DND-41 (cell line): Measurements from ENCODE around the gene BAHCC1.

Experiments used
- CTCF ChIP-seq: IDR thresholded peaks from 2 replicates; pipeline ENCODE4 v1.5.1; 2012; ENCODE audit warnings: borderline replicate concordance, low read length, moderate library complexity, mild to moderate bottlenecking; ENCODE audit not compliant: poor library complexity, severe bottlenecking; ENCODE audit errors: extremely low read depth
- EZH2 ChIP-seq: IDR thresholded peaks from 3 replicates; pipeline ENCODE4 v1.6.1; 2012; ENCODE audit warnings: borderline replicate concordance, low read depth, mild to moderate bottlenecking, moderate library complexity, low read length, inconsistent platforms; ENCODE audit not compliant: severe bottlenecking

DNA sequence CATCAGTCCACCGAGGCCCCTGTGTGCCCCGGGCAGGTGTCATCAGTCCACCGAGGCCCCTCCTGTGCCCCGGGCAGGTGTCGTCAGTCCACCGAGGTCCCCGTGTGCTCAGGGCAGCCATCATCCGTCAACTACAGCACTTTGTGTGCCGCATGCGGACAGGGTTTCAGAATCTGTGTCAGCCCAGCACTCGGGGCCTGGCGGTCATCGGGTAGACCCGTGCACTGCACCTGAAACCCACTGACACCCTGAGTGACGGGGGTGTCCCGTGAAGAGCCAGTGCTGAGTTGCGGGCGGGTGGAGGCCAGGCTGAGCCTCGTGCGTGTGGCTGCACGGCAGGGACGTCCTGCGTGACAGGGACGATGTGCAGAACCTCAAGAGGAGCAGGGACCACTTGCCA lies 38.4 kb downstream of the BAHCC1 start:
- TF ChIP-seq CTCF (no peak), EZH2 (no peak)
